GM12878 (cell line): ENCODE measurements around the gene ZNF483. TPM values are rescaled to one million over a fixed set of nuclear protein-coding genes. Genes with fewer than 3 reads are reported as not detected.

Experiments used
- ATAC-seq: fragments of 200-7000 bp; cut with Tn5 transposase; 3 replicates; pipeline ENCODE4 v1.9.1; 2020; ENCODE audit warnings: mild to moderate bottlenecking, moderate library complexity
- BruUV-seq: library from RNA; stranded (reverse); fragments of 400-500 nt; replicated peaks from 2 replicates; lab custom pipeline; 2021; lab: Mats Ljungman, UMichigan
- CTCF ChIA-PET: fragments of 300-600 bp; sonication (Branson Sonifier 250); formaldehyde crosslinking; extraction: SDS; loops from one replicate; lab custom pipeline; 2021; ENCODE audit warnings: inconsistent platforms; lab: Yijun Ruan, JAX
- POLR2A ChIA-PET: fragments of 350-600 bp; formaldehyde crosslinking; extraction: SDS; loops from one replicate; lab custom pipeline; 2021; ENCODE audit warnings: inconsistent platforms; lab: Charles Lee
- RAD21 ChIA-PET: fragments of 300-600 bp; sonication (Branson Sonifier 250); formaldehyde crosslinking; loops from one replicate; lab custom pipeline; 2023; ENCODE audit warnings: antibody characterized with exemption; ENCODE audit not compliant: unreplicated experiment; lab: Charles Lee
- SMC1A ChIA-PET: fragments of 300-600 bp; sonication (Branson Sonifier 250); formaldehyde crosslinking; loops from one replicate; lab custom pipeline; 2023; ENCODE audit not compliant: unreplicated experiment, uncharacterized antibody; lab: Charles Lee
- DNase-seq: peaks from one replicate; pipeline ENCODE4 v3.0.0-alpha.2; 2011; ENCODE audit warnings: low read depth, low spot score
- FAIRE-seq: peaks from 3 replicates; lab custom pipeline; 2011; peaks lifted over from hg19 to GRCh38; lab: Jason Lieb, UNC
- H2AFZ ChIP-seq: 2 replicates; pipeline ENCODE4 v1.6.0; 2011; ENCODE audit warnings: low read depth, low read length, control low read depth; ENCODE audit not compliant: control insufficient read depth
- H3K27ac ChIP-seq: 2 replicates; pipeline ENCODE4 v1.5.1; 2011; ENCODE audit warnings: control low read depth; ENCODE audit not compliant: control insufficient read depth, insufficient read depth
- H3K27me3 ChIP-seq, 2 experiments: replicated peaks in 1 of 2; 2 replicates each; pipeline versions ENCODE4 v1.6.0 to v1.6.1; 2011; ENCODE audit warnings: low read length in 1 of 2; ENCODE audit not compliant: control insufficient read depth in 2 of 2, insufficient read depth in 2 of 2
- H3K36me3 ChIP-seq, 2 experiments: 2 replicates each; pipeline ENCODE4 v1.5.1; 2011; ENCODE audit warnings: low read length in 1 of 2; ENCODE audit not compliant: control insufficient read depth in 2 of 2, insufficient read depth in 2 of 2
- H3K4me1 ChIP-seq: 2 replicates; pipeline ENCODE4 v1.6.1; 2011; ENCODE audit warnings: mild to moderate bottlenecking, low read length, moderate library complexity, mixed read lengths; ENCODE audit not compliant: control insufficient read depth, insufficient read depth
- H3K4me2 ChIP-seq: 2 replicates; pipeline ENCODE4 v1.6.0; 2011; ENCODE audit warnings: control low read depth; ENCODE audit not compliant: control insufficient read depth, insufficient read depth
- H3K4me3 ChIP-seq: fragments of 200-600 bp; sonication (generic); 2 replicates; pipeline ENCODE4 v1.5.1; 2016
- H3K79me2 ChIP-seq: 2 replicates; pipeline ENCODE4 v1.6.0; 2011; ENCODE audit warnings: low read length; ENCODE audit not compliant: control insufficient read depth, insufficient read depth
- H3K9ac ChIP-seq: 2 replicates; pipeline ENCODE4 v1.8.0; 2011; ENCODE audit warnings: low read length, control low read depth, mixed read lengths; ENCODE audit not compliant: control insufficient read depth, insufficient read depth
- H3K9me3 ChIP-seq: replicated peaks from 3 replicates; pipeline ENCODE4 v1.5.1; 2011; ENCODE audit warnings: mild to moderate bottlenecking, low read length; ENCODE audit not compliant: control insufficient read depth, insufficient read depth
- H4K20me1 ChIP-seq: 2 replicates; pipeline ENCODE4 v1.6.0; 2011; ENCODE audit not compliant: control insufficient read depth, insufficient read depth
- BHLHE40 ChIP-seq, 2 experiments: fragments of 450-650 bp in 1 of 2; IDR thresholded peaks; 2 replicates each; pipeline ENCODE4 v1.6.1; 2011 to 2017; ENCODE audit warnings: low read depth in 2 of 2, borderline replicate concordance in 1 of 2, improper control_type of control experiment in 1 of 2, low read length in 1 of 2, mild to moderate bottlenecking in 1 of 2
- FOXM1 ChIP-seq: IDR thresholded peaks from 2 replicates; pipeline ENCODE4 v1.6.1; 2012; ENCODE audit warnings: low read depth, mild to moderate bottlenecking, inconsistent platforms, low read length, moderate library complexity
- MEF2B ChIP-seq: fragments of 450-650 bp; IDR thresholded peaks from 2 replicates; pipeline ENCODE4 v1.6.1; 2018; ENCODE audit warnings: mild to moderate bottlenecking, moderate library complexity; ENCODE audit not compliant: partially characterized antibody, poor library complexity, severe bottlenecking
- MYC ChIP-seq: IDR thresholded peaks from 2 replicates; pipeline ENCODE4 v1.6.1; 2011; ENCODE audit warnings: mild to moderate bottlenecking, low read length, moderate library complexity, inconsistent platforms; ENCODE audit not compliant: insufficient read depth, insufficient replicate concordance, insufficient read length, severe bottlenecking
- PBX3 ChIP-seq: IDR thresholded peaks from 2 replicates; pipeline ENCODE4 v1.6.1; 2011; ENCODE audit warnings: mild to moderate bottlenecking, low read depth, low read length, moderate library complexity; ENCODE audit not compliant: insufficient replicate concordance
- RB1 ChIP-seq: fragments of 450-650 bp; formaldehyde crosslinking; IDR thresholded peaks from 2 replicates; pipeline ENCODE4 v1.6.1; 2017; ENCODE audit warnings: mild to moderate bottlenecking, borderline replicate concordance
- SMAD5 ChIP-seq: IDR thresholded peaks from 2 replicates; pipeline ENCODE4 v1.6.1; 2016; ENCODE audit warnings: antibody characterized with exemption, low read depth
- ZNF592 ChIP-seq: fragments of 450-650 bp; IDR thresholded peaks from 2 replicates; pipeline ENCODE4 v1.6.1; 2017; ENCODE audit warnings: mild to moderate bottlenecking, moderate library complexity
- WGBS: methylation state at CpG from one replicate; pipeline ENCODE4 v1.1.6; 2016; ENCODE audit warnings: low lambda C conversion rate; ENCODE audit not compliant: insufficient replicate concordance, insufficient coverage; ENCODE audit errors: missing lambda C conversion rate; 5-methylcytosine and 5-hydroxymethylcytosine counted together
- in situ Hi-C: fragments of 300-500 bp; cut with MboI; formaldehyde crosslinking; loops from 9 replicates; pipeline ENCODE4 v1.14.3; 2018; ENCODE audit warnings: mixed read lengths
- intact Hi-C: fragments of 100-400 bp; cut with micrococcal nuclease; formaldehyde crosslinking; loops from one replicate; pipeline ENCODE4 v1.14.2; 2022; ENCODE audit not compliant: unreplicated experiment
- polyA plus RNA-seq, 11 experiments: library from polyadenylated mRNA; depleted of rRNA in 4 of 11; unstranded in 6 of 11; stranded (reverse) in 5 of 11; fragments of >200 nt; fragmentation: Nextera tagmentation in 4 of 11; fragmentation: Illumina TruSeq in 1 of 11; extraction: Ambion mirVana in 4 of 11; extraction: Trizol in 1 of 11; gene quantifications; 1 replicate in 1 of 11; 2 replicates in 10 of 11; pipeline versions ENCODE4 v1.2.1 to v1.2.3, GENCODE V29; 2011 to 2016; ENCODE audit warnings: inconsistent platforms in 2 of 11, missing spikeins in 2 of 11, low read depth in 1 of 11
- total RNA-seq, 4 experiments: library from RNA; depleted of rRNA in 3 of 4; stranded (reverse); fragments of >200 nt in 3 of 4; fragmentation: Illumina TruSeq in 1 of 4; extraction: Trizol in 1 of 4; gene quantifications; 2 replicates each; pipeline versions ENCODE4 v1.2.1 to v1.2.3, GENCODE V29; 2013 to 2021

The ZNF483 gene
- total and polyA plus RNA-seq, 10 of the 15 experiments (the other 5 are each of a cell fraction or from before 2014, with no cell fraction given) = 0.03 to 0.76 (median 0.26) TPM; not detected in 1

- Histone ChIP-seq H3K9me3 (no peaks in the 10 kb centered on the region), H3K36me3 (no peaks in the 10 kb centered on the region), H3K4me3 (no peak overlapping the region), H3K4me1 (no peaks in the 10 kb centered on the region), H3K4me2 (no peak overlapping the region), H3K27me3 (peaks cover 0 to 4% of the 10 kb centered on the region in 2 experiments; a peak in 2 of 4 replicates), H3K79me2 (no peaks in the 10 kb centered on the region), H3K9ac (no peak overlapping the region), H4K20me1 (no peaks in the 10 kb centered on the region; the same call in 1 of the 2 replicates), H3K27ac (no peak overlapping the region), H2AFZ (no peak overlapping the region)
- in situ Hi-C loops = no loop called here
- intact Hi-C loops = no loop called here
- ChIA-PET CTCF (interaction anchor here (1.6 kb wide), 1 partner anchor 19 kb away, joined by 4 read pairs; no protein-coding TSS in a partner anchor), RAD21 (no interaction called here), SMC1A (interaction anchor here (1.3 kb wide), 1 partner anchor 18 kb away, joined by 4 read pairs; no protein-coding TSS in a partner anchor), POLR2A (no interaction called here)
- TF ChIP-seq PBX3 = no peak
- WGBS = 23% methylated on average over 3 of the region's 4 CpGs
- FAIRE-seq = no peak
- ATAC-seq = no peak
- DNase-seq = no peak
- BruUV-seq = no TSS peak
These were observed 78.1 kb downstream of the ZNF483 start for GRCh38 chr9:111603041-111603440.

GRCh38 chr9:111604054-111604615 is 79.2 kb downstream of the ZNF483 start:
- peaks cover 0 to 1% of the 10 kb centered on the region in 2 experiments; a peak in 1 of 4 replicates for H3K27me3 ChIP-seq
- no peaks in the 10 kb centered on the region for H3K36me3 ChIP-seq
- no peaks in the 10 kb centered on the region for H3K79me2 ChIP-seq
- WGBS = 73% methylated on average over 16 of the region's 16 CpGs
- H3K4me1 ChIP-seq = no peaks in the 10 kb centered on the region
- no peak overlapping the region for H3K4me3 ChIP-seq
- no peak overlapping the region for H3K27ac ChIP-seq
- H3K9me3 ChIP-seq = no peaks in the 10 kb centered on the region
- POLR2A ChIA-PET = no interaction called here
- DNase-seq = no peak
- intact Hi-C loops = no loop called here
- no peak for FAIRE-seq
- H4K20me1 ChIP-seq = no peaks in the 10 kb centered on the region; the same call in 1 of the 2 replicates
- no TSS peak for BruUV-seq
- H2AFZ ChIP-seq = no peak overlapping the region
- RAD21 ChIA-PET = no interaction called here
- no peak for ATAC-seq
- CTCF ChIA-PET = no interaction called here
- SMC1A ChIA-PET = no interaction called here
- H3K4me2 ChIP-seq = no peak overlapping the region
- H3K9ac ChIP-seq = no peak overlapping the region
- in situ Hi-C loops = no loop called here
- no peak for TF ChIP-seq RB1
- TF ChIP-seq MYC = no peak
- no peak for TF ChIP-seq SMAD5
- no peak for TF ChIP-seq MEF2B
- TF ChIP-seq BHLHE40 (IDR thresholded peaks at IDR 0.05; ENCODE audit: borderline replicate concordance in 1 of 2, low read depth in 2 of 2, low read length in 1 of 2) = no peak
- no peak for TF ChIP-seq ZNF592
- no peak for TF ChIP-seq FOXM1
- TF ChIP-seq PBX3 = no peak
